ENCODE measurements around the gene RNU7-1. TPM values are rescaled to one million over a fixed set of nuclear protein-coding genes. Genes with fewer than 3 reads are reported as not detected.

The RNU7-1 gene
- total RNA-seq, 1 donor from 2014 or later: not detected

GRCh38 chr12:6912164-6912935, 31.3 kb upstream of the RNU7-1 start:
- H3K4me3 Mint-ChIP-seq: peak overlapping the region; percentile 59
- no peak for DNase-seq (ENCODE audit: low spot score)

GRCh38 chr12:6914246-6914946, 29.2 kb upstream of the RNU7-1 start, which contains the start of gene ENO2:
Gene ENO2 (plus strand): TSS chr12:6914580. CDS start chr12:6915833, 1,253 bp downstream.
- peaks cover 52% of the 10 kb centered on the region for H3K4me1 Mint-ChIP-seq (ENCODE audit: low read depth)
- no peaks in the 10 kb centered on the region for H3K27me3 Mint-ChIP-seq (ENCODE audit: insufficient read depth)
- peaks cover 20% of the 10 kb centered on the region for H3K36me3 Mint-ChIP-seq (ENCODE audit: low read depth)
- peak within 1 kb of the TSS; percentile 88 for H3K27ac Mint-ChIP-seq
- intact Hi-C loops (cut with micrococcal nuclease): loop anchor here (1.0 to 2.0 kb wide), 4 partner anchors 10 to 42 kb away; partner anchors contain the start of genes LRRC23 and SPSB2
- H3K4me3 Mint-ChIP-seq: peak within 1 kb of the TSS; percentile 96
- DNase-seq (ENCODE audit: low spot score): peak; percentile 77
- H3K9me3 Mint-ChIP-seq: no peaks in the 10 kb centered on the region

More at GRCh38 chr12:6912164-6912935, 31.3 kb upstream of the RNU7-1 start:
- Mint-ChIP-seq H3K4me1 (ENCODE audit: low read depth) (peaks cover 43% of the 10 kb centered on the region), H3K36me3 (ENCODE audit: low read depth) (peaks cover 14% of the 10 kb centered on the region), H3K9me3 (no peaks in the 10 kb centered on the region), H3K27ac (peak overlapping the region; percentile 76), H3K27me3 (ENCODE audit: insufficient read depth) (no peaks in the 10 kb centered on the region)
- intact Hi-C loops (cut with micrococcal nuclease): no loop called here

GRCh38 chr12:6914947-6915788, 28.4 kb upstream of the RNU7-1 start:
- H3K9me3 Mint-ChIP-seq: no peaks in the 10 kb centered on the region
- peak overlapping the region; percentile 88 for H3K27ac Mint-ChIP-seq
- intact Hi-C loops (cut with micrococcal nuclease): loop anchor here (1.0 to 2.0 kb wide), 5 partner anchors 9 to 42 kb away; partner anchors contain the start of genes LRRC23 and SPSB2
- peaks cover 60% of the 10 kb centered on the region for H3K4me1 Mint-ChIP-seq (ENCODE audit: low read depth)
- no peaks in the 10 kb centered on the region for H3K27me3 Mint-ChIP-seq (ENCODE audit: insufficient read depth)
- DNase-seq (ENCODE audit: low spot score): no peak
- peaks cover 28% of the 10 kb centered on the region for H3K36me3 Mint-ChIP-seq (ENCODE audit: low read depth)
- H3K4me3 Mint-ChIP-seq: peak overlapping the region; percentile 96

GRCh38 chr12:6915789-6916285, 27.8 kb upstream of the RNU7-1 start:
- no peak for DNase-seq (ENCODE audit: low spot score)
- Mint-ChIP-seq H3K9me3 (no peaks in the 10 kb centered on the region), H3K27me3 (ENCODE audit: insufficient read depth) (no peaks in the 10 kb centered on the region), H3K4me1 (ENCODE audit: low read depth) (peaks cover 60% of the 10 kb centered on the region), H3K27ac (peak overlapping the region; percentile 88), H3K36me3 (ENCODE audit: low read depth) (peaks cover 28% of the 10 kb centered on the region), H3K4me3 (peak overlapping the region; percentile 96)
- intact Hi-C loops (cut with micrococcal nuclease): loop anchor here (1.0 to 2.0 kb wide), 3 partner anchors 8 to 43 kb away; partner anchors contain the start of gene SPSB2

GRCh38 chr12:6916426-6917200, 27.0 kb upstream of the RNU7-1 start:
- peaks cover 60% of the 10 kb centered on the region for H3K4me1 Mint-ChIP-seq (ENCODE audit: low read depth)
- H3K36me3 Mint-ChIP-seq (ENCODE audit: low read depth): peaks cover 33% of the 10 kb centered on the region
- peak overlapping the region; percentile 63 for H3K27ac Mint-ChIP-seq
- no peak for DNase-seq (ENCODE audit: low spot score)
- H3K27me3 Mint-ChIP-seq (ENCODE audit: insufficient read depth): no peaks in the 10 kb centered on the region
- peak overlapping the region; percentile 96 for H3K4me3 Mint-ChIP-seq
- intact Hi-C loops (cut with micrococcal nuclease): no loop called here
- H3K9me3 Mint-ChIP-seq: no peaks in the 10 kb centered on the region

GRCh38 chr12:6917491-6918231, 26.0 kb upstream of the RNU7-1 start:
- Mint-ChIP-seq H3K4me1 (ENCODE audit: low read depth) (peaks cover 57% of the 10 kb centered on the region), H3K9me3 (no peaks in the 10 kb centered on the region), H3K4me3 (no peak overlapping the region), H3K27me3 (ENCODE audit: insufficient read depth) (no peaks in the 10 kb centered on the region), H3K27ac (no peak overlapping the region), H3K36me3 (ENCODE audit: low read depth) (peaks cover 38% of the 10 kb centered on the region)
- DNase-seq (ENCODE audit: low spot score): no peak
- intact Hi-C loops (cut with micrococcal nuclease): no loop called here

GRCh38 chr12:6919588-6919987, 24.0 kb upstream of the RNU7-1 start:
- no peak for DNase-seq (ENCODE audit: low spot score)
- Mint-ChIP-seq H3K27ac (peak overlapping the region; percentile 56), H3K4me3 (no peak overlapping the region), H3K9me3 (no peaks in the 10 kb centered on the region), H3K27me3 (ENCODE audit: insufficient read depth) (no peaks in the 10 kb centered on the region), H3K4me1 (ENCODE audit: low read depth) (peaks cover 54% of the 10 kb centered on the region), H3K36me3 (ENCODE audit: low read depth) (peaks cover 46% of the 10 kb centered on the region)
- intact Hi-C loops (cut with micrococcal nuclease): no loop called here

GRCh38 chr12:6921539-6921938, 22.1 kb upstream of the RNU7-1 start:
- no peak for DNase-seq (ENCODE audit: low spot score)
- peaks cover 38% of the 10 kb centered on the region for H3K36me3 Mint-ChIP-seq (ENCODE audit: low read depth)
- H3K27me3 Mint-ChIP-seq (ENCODE audit: insufficient read depth): no peaks in the 10 kb centered on the region
- intact Hi-C loops (cut with micrococcal nuclease): no loop called here
- H3K27ac Mint-ChIP-seq: no peak overlapping the region
- no peaks in the 10 kb centered on the region for H3K9me3 Mint-ChIP-seq
- no peak overlapping the region for H3K4me3 Mint-ChIP-seq
- peaks cover 42% of the 10 kb centered on the region for H3K4me1 Mint-ChIP-seq (ENCODE audit: low read depth)

- H3K27me3 Mint-ChIP-seq (ENCODE audit: insufficient read depth): peaks cover 3% of the 10 kb centered on the region
- peaks cover 40% of the 10 kb centered on the region for H3K4me1 Mint-ChIP-seq (ENCODE audit: low read depth)
- DNase-seq (ENCODE audit: low spot score): no peak
- no peak overlapping the region for H3K27ac Mint-ChIP-seq
- no peak overlapping the region for H3K4me3 Mint-ChIP-seq
- intact Hi-C loops (cut with micrococcal nuclease): no loop called here
- H3K36me3 Mint-ChIP-seq (ENCODE audit: low read depth): peaks cover 33% of the 10 kb centered on the region
- no peaks in the 10 kb centered on the region for H3K9me3 Mint-ChIP-seq
These were observed 21.3 kb upstream of the RNU7-1 start for GRCh38 chr12:6921996-6922946.

GRCh38 chr12:6923003-6923732, 20.4 kb upstream of the RNU7-1 start:
- Mint-ChIP-seq H3K9me3 (no peaks in the 10 kb centered on the region), H3K4me3 (no peak overlapping the region), H3K27ac (peak overlapping the region; percentile 27), H3K4me1 (ENCODE audit: low read depth) (peaks cover 37% of the 10 kb centered on the region), H3K36me3 (ENCODE audit: low read depth) (peaks cover 28% of the 10 kb centered on the region), H3K27me3 (ENCODE audit: insufficient read depth) (peaks cover 3% of the 10 kb centered on the region)
- intact Hi-C loops (cut with micrococcal nuclease): no loop called here
- DNase-seq (ENCODE audit: low spot score): no peak

Measured in activated T-helper 1 cell treated with anti-CD3 and anti-CD28 coated beads, Interleukin-12 subunit alpha, Interleukin-12 subunit beta, Interleukin-2, Interleukin-4 antibody, amounts not matched to agents 30 ng/mL and 10 ng/mL and 1 ng/mL, durations not matched to agents 14 hours and 24 hours and 36 hours (primary cell).